Activated naive CD8-positive, alpha-beta T cell treated with anti-CD3 and anti-CD28 coated beads for 36 hours (primary cell): ENCODE data around the gene METAP2. TPM values are rescaled to one million over a fixed set of nuclear protein-coding genes. Genes with fewer than 3 reads are reported as not detected.
"Not testable (repeated sequence)": the region's sequence is repeated elsewhere in the genome, so short reads cannot be mapped to it uniquely, and the experiment has no call there.

ENCODE experiments used
- DNase-seq: peaks from one replicate; pipeline ENCODE4 v3.0.0; 2021
- H3K27ac Mint-ChIP-seq: one replicate; pipeline ENCODE4 v1.8.0; 2022; ENCODE audit warnings: mild to moderate bottlenecking, moderate library complexity, mixed read lengths
- H3K27me3 Mint-ChIP-seq: one replicate; pipeline ENCODE4 v1.8.0; 2022; ENCODE audit warnings: mild to moderate bottlenecking, mixed read lengths
- H3K36me3 Mint-ChIP-seq: one replicate; pipeline ENCODE4 v1.8.0; 2021; ENCODE audit warnings: mild to moderate bottlenecking, mixed read lengths
- H3K4me1 Mint-ChIP-seq: one replicate; pipeline ENCODE4 v1.8.0; 2021; ENCODE audit warnings: mixed read lengths
- H3K4me3 Mint-ChIP-seq: one replicate; pipeline ENCODE4 v1.8.0; 2022; ENCODE audit warnings: mild to moderate bottlenecking, moderate library complexity, mixed read lengths
- H3K9me3 Mint-ChIP-seq: one replicate; pipeline ENCODE4 v1.8.0; 2022; ENCODE audit warnings: mixed read lengths
- total RNA-seq, 2 experiments: library from RNA; stranded (reverse); gene quantifications; one replicate each; pipeline ENCODE4 v1.2.3, GENCODE V29; 2021

METAP2 gene
- total RNA-seq: 100 to 1,000 TPM; 149 to 168 TPM

DNA sequence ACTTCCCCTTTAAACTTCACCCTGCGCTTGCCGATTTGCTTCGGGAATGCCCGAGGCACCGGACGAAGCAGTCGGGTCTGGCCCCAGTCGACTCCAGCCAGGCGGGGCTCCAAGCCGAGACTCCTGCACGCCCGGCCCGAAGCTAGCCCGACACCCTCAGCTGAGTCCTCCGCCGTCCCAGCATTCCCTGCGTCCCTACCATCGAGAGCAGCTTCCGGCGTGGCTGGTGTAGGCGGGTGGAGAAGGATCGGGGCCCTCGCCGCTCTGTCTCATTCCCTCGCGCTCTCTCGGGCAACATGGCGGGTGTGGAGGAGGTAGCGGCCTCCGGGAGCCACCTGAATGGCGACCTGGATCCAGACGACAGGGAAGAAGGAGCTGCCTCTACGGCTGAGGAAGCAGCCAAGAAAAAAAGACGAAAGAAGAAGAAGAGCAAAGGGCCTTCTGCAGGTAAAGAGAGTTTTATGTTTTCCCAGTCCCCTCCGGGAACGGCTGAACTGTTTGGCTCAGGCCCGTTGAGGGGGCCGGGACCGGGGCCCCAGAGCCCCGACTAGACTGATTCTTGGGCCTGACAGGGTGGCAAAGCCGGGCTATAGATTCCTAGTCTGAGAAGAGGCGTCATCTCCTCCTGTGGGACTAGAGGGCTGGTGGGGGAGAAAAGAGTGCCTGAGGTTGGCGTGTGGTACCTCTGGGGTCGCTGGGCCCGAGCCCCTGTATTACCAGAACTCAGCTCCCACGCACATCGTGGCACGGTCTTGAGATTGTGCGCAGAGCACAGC, at the start of gene METAP2:
TSS of gene METAP2 (plus strand) at position 269 of the 776 bp plus-strand sequence. CDS start at position 297, 28 bp downstream.
- H3K4me1 Mint-ChIP-seq: peaks cover 39% of the 10 kb centered on the region
- peaks cover 46% of the 10 kb centered on the region for H3K36me3 Mint-ChIP-seq
- peak; percentile 95 for DNase-seq
- H3K9me3 Mint-ChIP-seq: no peaks in the 10 kb centered on the region
- no peaks in the 10 kb centered on the region for H3K27me3 Mint-ChIP-seq
- peak within 1 kb of the TSS; percentile 100 for H3K4me3 Mint-ChIP-seq
- H3K27ac Mint-ChIP-seq: peak within 1 kb of the TSS; percentile 100

DNA sequence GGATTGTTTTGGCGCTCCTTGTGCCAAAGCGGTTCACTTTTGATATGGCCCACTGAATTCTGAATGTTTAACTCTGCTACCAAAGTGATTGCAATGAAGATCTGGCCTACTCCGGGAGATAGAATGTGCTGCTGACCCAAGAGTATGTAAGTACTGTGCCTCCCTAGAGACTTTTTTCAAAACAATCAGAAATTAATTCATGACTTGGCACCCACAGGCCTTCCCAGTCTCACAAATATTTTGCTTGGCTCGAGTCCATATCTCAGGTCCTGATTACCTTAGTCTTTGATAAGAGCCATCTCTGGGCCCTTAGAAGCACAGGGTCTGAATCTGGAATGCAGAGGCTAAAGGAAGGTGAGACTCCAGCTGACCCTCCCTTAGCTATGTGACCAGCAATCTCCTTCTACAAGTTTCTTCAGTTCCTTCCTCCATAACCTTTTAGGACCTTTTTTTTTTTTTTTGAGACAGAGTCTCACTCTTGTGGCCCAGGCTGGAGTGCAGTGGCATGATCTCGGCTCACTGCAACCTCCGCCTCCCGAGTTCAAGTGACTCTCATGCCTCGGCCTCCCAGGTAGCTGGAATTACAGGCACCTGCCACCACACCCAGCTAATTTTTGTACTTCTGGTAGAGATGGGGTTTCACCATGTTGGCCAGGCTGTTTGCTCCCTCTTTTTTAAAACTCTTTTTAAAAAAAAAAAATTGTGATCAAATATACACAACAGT, 49.5 kb upstream of the METAP2 start:
- Mint-ChIP-seq H3K27ac (no peak overlapping the region), H3K27me3 (no peaks in the 10 kb centered on the region), H3K4me1 (peaks cover 11% of the 10 kb centered on the region), H3K9me3 (no peaks in the 10 kb centered on the region), H3K36me3 (no peaks in the 10 kb centered on the region), H3K4me3 (no peak overlapping the region)
- DNase-seq: no peak

DNA sequence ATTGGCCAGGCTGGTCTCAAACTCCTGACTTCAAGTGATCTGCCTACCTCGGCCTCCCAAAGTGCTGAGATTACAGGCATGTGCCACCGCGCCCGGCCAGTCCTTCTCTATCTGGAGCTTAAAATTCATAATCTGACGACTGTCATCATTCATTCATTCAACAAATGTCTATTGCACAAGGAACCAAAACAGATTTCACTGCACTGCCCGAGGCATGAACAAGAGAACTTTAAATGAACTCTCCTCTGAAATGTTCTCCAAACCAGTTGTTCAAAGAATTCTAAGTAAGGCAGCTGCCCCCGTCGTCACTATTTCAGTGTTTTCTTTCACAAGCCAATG, 44.8 kb upstream of the METAP2 start:
- H3K4me1 Mint-ChIP-seq: peaks cover 11% of the 10 kb centered on the region
- no peaks in the 10 kb centered on the region for H3K27me3 Mint-ChIP-seq
- H3K4me3 Mint-ChIP-seq: no peak overlapping the region
- H3K9me3 Mint-ChIP-seq: no peaks in the 10 kb centered on the region
- H3K36me3 Mint-ChIP-seq: no peaks in the 10 kb centered on the region
- no peak overlapping the region for H3K27ac Mint-ChIP-seq
- DNase-seq: no peak

DNA sequence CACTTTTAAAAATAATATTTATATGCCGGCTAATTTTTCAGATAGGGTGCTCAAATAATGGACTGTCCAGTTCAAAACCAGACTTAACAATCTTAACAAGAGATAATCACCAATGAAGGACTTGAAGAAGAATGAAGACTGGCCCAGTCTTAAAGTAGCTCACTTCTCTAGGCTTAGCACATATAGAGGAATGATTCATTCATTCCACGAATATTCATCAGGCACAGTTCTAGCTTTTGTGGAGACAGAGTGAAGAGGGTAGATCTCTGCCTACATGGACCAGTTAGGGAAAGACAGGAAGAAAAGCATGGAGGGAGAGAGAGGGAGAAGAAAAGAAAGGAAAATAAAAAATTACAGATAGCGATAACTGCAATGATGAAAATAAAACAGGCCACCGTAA, 42.8 kb upstream of the METAP2 start:
- Mint-ChIP-seq H3K4me1 (peaks cover 11% of the 10 kb centered on the region), H3K27me3 (no peaks in the 10 kb centered on the region), H3K36me3 (no peaks in the 10 kb centered on the region), H3K4me3 (no peak overlapping the region), H3K9me3 (no peaks in the 10 kb centered on the region), H3K27ac (no peak overlapping the region)
- no peak for DNase-seq

DNA sequence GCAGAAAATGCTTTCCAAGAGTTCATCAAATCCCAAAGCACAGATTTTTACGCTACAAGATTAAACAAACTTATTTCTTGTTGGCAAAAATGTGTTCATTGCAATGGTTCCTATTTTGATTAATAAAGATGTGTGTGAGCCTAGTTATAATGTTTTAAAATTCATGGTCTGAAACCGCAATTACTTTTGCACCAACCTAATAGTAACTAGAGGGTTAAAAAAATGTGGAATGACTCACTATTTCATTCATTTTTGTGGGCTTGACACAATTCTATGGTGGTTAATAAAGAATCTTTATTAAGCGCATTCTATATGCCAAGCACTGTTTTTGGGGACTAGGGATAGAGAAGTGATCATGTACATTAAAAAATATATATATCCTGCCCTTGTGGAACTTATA, 38.6 kb upstream of the METAP2 start:
- H3K9me3 Mint-ChIP-seq: no peaks in the 10 kb centered on the region
- H3K27me3 Mint-ChIP-seq: no peaks in the 10 kb centered on the region
- H3K36me3 Mint-ChIP-seq: no peaks in the 10 kb centered on the region
- H3K4me1 Mint-ChIP-seq: no peaks in the 10 kb centered on the region
- no peak for DNase-seq
- H3K4me3 Mint-ChIP-seq: no peak overlapping the region
- no peak overlapping the region for H3K27ac Mint-ChIP-seq

DNA sequence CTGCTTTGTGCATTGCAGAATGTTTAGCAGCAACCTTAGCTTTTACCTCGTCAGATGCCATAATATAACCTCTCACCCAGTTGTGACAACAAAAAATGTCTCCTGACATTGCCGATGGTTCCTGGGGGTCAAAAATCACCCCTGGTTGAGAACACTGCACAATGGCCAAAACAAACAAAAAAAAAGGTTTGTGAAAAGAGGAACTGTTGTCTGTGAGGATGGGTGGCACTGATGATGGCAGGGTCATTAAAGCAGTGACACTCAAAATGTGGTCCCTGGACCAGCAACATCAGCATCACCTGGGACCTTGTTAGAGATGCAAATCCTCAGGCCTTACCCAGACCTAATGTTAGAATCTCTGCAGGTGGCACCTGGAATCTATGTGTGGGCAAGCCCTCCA, 36.4 kb upstream of the METAP2 start:
- no peak overlapping the region for H3K27ac Mint-ChIP-seq
- no peaks in the 10 kb centered on the region for H3K36me3 Mint-ChIP-seq
- H3K4me3 Mint-ChIP-seq: no peak overlapping the region
- H3K9me3 Mint-ChIP-seq: no peaks in the 10 kb centered on the region
- DNase-seq: no peak
- H3K4me1 Mint-ChIP-seq: no peaks in the 10 kb centered on the region
- H3K27me3 Mint-ChIP-seq: no peaks in the 10 kb centered on the region

DNA sequence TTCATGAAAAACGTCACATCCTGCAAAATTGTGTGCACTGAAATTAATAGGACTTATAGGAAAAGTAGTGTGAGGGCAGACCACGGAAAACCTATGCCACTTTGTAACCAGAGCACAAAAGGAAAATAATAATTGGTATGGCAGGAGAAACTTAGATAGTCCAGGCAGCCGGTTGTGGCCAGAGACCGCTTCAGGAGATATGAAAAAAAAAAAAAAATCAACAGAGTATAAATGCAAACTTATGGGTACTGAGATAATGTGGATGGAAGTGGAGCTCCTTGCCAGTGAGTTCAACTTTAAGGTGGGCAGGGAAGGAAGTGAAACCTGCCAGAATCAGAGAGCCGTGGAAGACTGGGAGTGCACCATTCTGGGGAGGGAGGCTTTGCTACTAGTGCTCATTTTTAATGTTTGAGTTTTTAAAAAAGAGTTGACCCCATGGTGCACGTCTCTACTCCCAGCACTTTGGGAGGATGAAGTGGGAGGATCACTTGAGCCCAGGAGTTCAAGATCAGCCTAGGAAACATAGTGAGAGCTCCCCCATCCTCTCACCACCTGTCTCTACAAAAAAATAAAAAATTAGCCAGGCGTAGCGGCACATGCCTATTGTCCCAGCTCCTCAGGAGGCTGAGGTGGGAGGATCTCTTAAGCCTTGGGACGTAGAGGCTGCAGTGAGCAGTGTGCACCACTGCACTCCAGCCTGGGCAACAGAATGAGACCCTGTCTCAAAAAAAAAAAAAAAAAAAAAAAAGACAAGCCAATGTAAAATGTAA, 34.3 kb upstream of the METAP2 start:
- H3K27ac Mint-ChIP-seq: no peak overlapping the region
- no peak overlapping the region for H3K4me3 Mint-ChIP-seq
- H3K9me3 Mint-ChIP-seq: no peaks in the 10 kb centered on the region
- DNase-seq: no peak
- no peaks in the 10 kb centered on the region for H3K36me3 Mint-ChIP-seq
- no peaks in the 10 kb centered on the region for H3K27me3 Mint-ChIP-seq
- no peaks in the 10 kb centered on the region for H3K4me1 Mint-ChIP-seq

DNA sequence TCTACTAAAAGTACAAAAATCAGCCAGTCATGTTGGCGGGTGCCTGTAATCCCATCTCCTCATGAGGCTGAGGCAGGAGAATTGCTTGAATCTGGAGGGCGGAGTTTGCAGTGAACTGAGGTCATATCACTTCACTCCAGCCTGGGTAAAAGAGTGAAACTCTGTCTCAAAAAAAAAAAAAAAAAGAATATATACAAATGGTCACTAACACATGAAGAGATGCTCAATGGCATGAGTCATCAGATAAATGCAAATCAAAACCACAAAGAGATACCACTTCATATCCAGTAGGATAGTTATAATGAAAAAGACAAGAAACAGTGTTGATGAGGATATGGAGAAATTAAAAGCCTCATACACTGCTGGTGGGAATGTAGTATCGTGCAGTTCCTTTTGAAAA, 33.6 kb upstream of the METAP2 start:
- Mint-ChIP-seq H3K27ac (no peak overlapping the region), H3K9me3 (no peaks in the 10 kb centered on the region), H3K4me3 (no peak overlapping the region), H3K4me1 (no peaks in the 10 kb centered on the region), H3K36me3 (no peaks in the 10 kb centered on the region), H3K27me3 (peaks cover under 1% of the 10 kb centered on the region)
- DNase-seq: no peak

DNA sequence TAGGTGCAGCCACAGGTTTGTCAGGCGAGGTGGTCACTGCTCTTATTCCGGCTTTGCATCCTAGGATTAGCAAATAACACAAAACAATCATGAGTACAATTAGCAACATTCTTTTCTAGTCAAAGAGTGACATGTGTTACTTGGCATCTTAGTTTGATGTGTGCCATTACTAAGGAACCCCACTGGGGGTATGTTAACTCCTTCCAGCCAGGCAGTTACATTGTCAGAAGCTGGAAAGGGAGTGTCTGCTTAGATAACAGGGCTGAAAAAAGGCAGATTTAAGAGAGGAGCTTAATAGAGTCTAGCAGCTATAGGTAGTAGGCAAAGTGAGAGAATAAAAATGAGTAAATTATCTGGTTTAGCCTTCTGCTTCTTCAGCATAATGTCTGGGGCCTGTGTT, 30.5 kb upstream of the METAP2 start:
- Mint-ChIP-seq H3K9me3 (no peaks in the 10 kb centered on the region), H3K4me3 (no peak overlapping the region), H3K4me1 (no peaks in the 10 kb centered on the region), H3K27ac (no peak overlapping the region), H3K36me3 (peaks cover 3% of the 10 kb centered on the region), H3K27me3 (peaks cover 23% of the 10 kb centered on the region)
- no peak for DNase-seq

DNA sequence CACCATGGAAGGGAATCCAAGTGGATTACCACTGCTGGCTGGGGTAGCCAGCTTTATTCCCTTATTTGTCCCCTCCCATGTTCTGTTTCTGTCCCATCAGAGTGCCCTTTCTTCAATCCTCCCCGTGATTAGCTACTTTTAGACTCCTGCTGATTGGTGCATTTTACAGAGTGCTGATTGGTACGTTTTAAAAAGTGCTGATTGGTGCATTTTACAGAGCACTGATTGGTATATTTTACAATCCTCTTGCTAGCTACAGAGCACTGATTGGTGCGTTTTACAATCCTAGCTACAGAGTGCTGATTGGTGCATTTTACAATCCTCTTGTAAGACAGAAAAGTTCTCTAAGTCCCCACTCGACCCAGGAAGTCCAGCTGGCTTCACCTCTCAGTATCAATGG, 28.9 kb upstream of the METAP2 start:
- not testable (repeated sequence) for DNase-seq, H3K4me3 Mint-ChIP-seq, H3K27ac Mint-ChIP-seq, H3K4me1 Mint-ChIP-seq, H3K9me3 Mint-ChIP-seq, H3K36me3 Mint-ChIP-seq
- peaks cover 31% of the 10 kb centered on the region for H3K27me3 Mint-ChIP-seq

DNA sequence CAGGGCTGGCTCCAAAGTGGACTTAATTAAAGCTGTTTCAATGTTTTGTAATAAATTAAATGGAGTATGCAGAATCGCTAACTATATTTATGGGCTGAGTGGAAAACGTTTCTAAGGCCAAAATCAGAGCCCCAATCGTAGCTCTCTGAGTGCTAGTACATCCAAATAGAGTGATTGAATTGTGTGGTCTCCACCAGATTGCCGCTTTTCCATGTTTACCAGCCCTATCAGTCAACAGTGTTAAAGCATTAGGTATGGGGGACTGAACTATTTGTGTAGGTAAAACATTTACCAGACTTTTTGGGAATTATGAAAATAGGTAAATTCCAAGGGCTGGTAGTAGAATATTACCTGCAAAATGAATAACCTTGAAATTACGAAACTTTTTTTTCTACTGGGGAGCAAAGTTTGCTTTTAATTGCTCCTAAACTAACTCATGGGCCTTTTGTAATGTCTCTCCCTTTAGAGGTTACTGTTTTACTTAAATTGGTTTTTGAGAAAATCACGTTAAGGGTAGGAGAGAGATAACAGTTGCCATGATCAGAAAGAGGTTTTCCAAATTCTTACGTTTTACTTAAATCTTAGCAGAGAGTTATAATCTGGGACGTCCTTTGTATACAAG, 28.0 kb upstream of the METAP2 start:
- Mint-ChIP-seq H3K4me3 (no peak overlapping the region), H3K36me3 (peaks cover 3% of the 10 kb centered on the region), H3K27me3 (peaks cover 31% of the 10 kb centered on the region), H3K27ac (no peak overlapping the region), H3K9me3 (no peaks in the 10 kb centered on the region), H3K4me1 (no peaks in the 10 kb centered on the region)
- DNase-seq: no peak

DNA sequence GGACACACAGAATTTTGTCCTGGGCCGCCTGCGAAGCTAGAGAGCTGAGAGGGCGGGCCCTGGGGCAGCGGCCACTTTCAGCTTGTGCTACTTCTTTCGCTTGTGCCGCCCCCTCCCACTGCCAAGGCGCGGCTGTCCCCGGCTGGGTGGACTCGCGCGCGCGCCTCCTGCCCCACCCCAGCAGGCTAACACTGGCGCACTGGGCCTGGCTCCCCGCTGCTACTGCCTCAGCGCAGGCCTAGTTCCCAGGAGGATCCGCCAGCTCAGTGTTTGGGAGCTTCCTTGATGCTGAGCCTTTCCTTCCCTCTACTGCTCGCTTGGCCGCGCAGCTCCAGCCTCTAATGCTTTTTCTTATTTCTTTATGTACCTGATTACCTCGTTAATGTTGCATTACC, 27.4 kb upstream of the METAP2 start:
- H3K27ac Mint-ChIP-seq: no peak overlapping the region
- no peak overlapping the region for H3K4me3 Mint-ChIP-seq
- peaks cover 3% of the 10 kb centered on the region for H3K36me3 Mint-ChIP-seq
- no peaks in the 10 kb centered on the region for H3K9me3 Mint-ChIP-seq
- no peak for DNase-seq
- no peaks in the 10 kb centered on the region for H3K4me1 Mint-ChIP-seq
- H3K27me3 Mint-ChIP-seq: peaks cover 31% of the 10 kb centered on the region

DNA sequence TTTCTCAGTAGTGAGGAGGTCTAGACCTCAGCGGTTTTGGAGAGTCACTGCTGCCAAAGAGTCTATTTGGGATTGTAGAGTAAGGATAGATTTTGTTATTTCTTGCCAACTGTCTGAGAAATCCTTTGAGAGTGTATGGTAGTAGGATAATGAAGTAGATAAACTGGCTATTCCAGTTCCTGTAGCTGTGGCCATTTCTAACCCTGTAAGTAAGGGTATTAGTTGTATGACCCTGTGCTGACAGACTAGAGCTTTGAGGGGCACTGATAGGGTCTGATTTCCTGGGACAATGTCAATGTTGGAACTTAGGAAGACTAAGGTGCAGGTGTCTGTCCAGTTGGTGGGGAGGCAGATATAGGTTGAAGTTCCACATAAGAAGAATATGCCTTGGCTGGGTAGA, 24.3 kb upstream of the METAP2 start:
- peaks cover 31% of the 10 kb centered on the region for H3K27me3 Mint-ChIP-seq
- not testable (repeated sequence) for H3K36me3 Mint-ChIP-seq, H3K27ac Mint-ChIP-seq, H3K4me3 Mint-ChIP-seq, DNase-seq, H3K9me3 Mint-ChIP-seq, H3K4me1 Mint-ChIP-seq

DNA sequence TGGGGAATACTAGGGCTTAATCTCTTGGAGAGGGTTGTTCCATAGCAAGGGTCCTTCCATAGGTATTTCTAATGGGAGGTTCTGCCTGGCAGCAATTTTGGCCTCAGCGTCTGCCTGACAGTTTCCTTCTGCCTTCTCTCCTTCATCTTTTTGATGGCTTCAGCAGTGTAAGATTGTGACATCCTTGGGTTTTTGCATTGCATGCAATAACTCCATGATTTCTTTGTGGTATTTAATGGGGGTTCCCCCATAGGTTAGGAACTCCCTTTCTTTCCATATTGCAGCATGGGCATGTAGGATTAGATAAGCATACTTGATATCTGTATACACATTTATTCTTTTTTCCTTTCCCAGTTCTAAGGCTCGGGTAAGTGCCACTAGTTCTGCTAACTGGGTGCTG, 21.5 kb upstream of the METAP2 start:
- not testable (repeated sequence) for H3K4me1 Mint-ChIP-seq, H3K9me3 Mint-ChIP-seq
- peaks cover 14% of the 10 kb centered on the region for H3K27me3 Mint-ChIP-seq

DNA sequence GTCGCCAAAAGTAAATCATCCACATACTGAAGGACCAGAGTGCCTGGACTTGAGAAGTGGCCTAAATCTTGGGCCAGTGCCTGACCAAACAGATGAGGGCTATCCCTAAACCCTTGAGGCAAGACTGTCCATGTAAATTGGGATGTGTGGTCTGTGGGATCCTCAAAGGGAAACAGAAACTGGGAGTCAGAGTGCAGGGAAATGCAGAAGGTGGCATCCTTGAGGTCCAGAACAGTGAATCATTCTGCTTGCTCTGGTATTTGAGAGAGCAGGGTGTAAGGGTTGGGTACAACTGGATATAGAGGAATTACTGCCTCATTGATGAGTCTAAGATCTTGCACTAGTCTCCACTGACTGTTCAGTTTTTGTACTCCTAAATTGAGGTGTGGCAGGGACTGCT, 20.1 kb upstream of the METAP2 start:
- not testable (repeated sequence) for DNase-seq, H3K27me3 Mint-ChIP-seq, H3K36me3 Mint-ChIP-seq, H3K4me3 Mint-ChIP-seq, H3K27ac Mint-ChIP-seq, H3K4me1 Mint-ChIP-seq
- peaks cover 17% of the 10 kb centered on the region for H3K9me3 Mint-ChIP-seq

More for the DNA sequence above, 21.5 kb upstream of the METAP2 start:
- DNase-seq, H3K4me3 Mint-ChIP-seq, H3K36me3 Mint-ChIP-seq, H3K27ac Mint-ChIP-seq: not testable (repeated sequence)
